HepG2 (cell line): ENCODE data around the gene SLC12A1.

Experiments
- DMAP1 ChIP-seq: IDR thresholded peaks from 2 replicates; pipeline ENCODE4 v1.6.1; 2016
- E2F5 ChIP-seq: sonication (generic); formaldehyde crosslinking; conservative IDR thresholded peaks from 2 replicates; pipeline ENCODE4 v1.4.0; 2020; ENCODE audit warnings: missing genetic modification reagents
- EP300 ChIP-seq, 3 experiments: sonication (generic) in 1 of 3; formaldehyde crosslinking in 1 of 3; IDR thresholded peaks; 2 replicates each; pipeline versions ENCODE4 v1.5.1 to v1.6.1; 2011 to 2020; ENCODE audit warnings: low read depth in 2 of 3, low read length in 2 of 3, borderline replicate concordance in 1 of 3, improper control_type of control experiment in 1 of 3, mild to moderate bottlenecking in 1 of 3, missing genetic modification reagents in 1 of 3, moderate library complexity in 1 of 3
- EZH2 ChIP-seq: conservative IDR thresholded peaks from 2 replicates; pipeline ENCODE4 v1.6.1; 2012; ENCODE audit warnings: mild to moderate bottlenecking, low read depth, low read length, moderate library complexity
- HCFC1 ChIP-seq: fragments of 150-350 bp; IDR thresholded peaks from 2 replicates; pipeline ENCODE4 v1.6.1; 2014; ENCODE audit warnings: low read depth, low read length
- KLF15 ChIP-seq: sonication (generic); formaldehyde crosslinking; IDR thresholded peaks from 2 replicates; pipeline ENCODE4 v1.8.1; 2023; ENCODE audit warnings: borderline replicate concordance, mild to moderate bottlenecking, inconsistent platforms, missing genetic modification reagents, mixed read lengths
- REST ChIP-seq, 2 experiments: IDR thresholded peaks; 2 replicates each; pipeline ENCODE4 v1.6.1; 2011 to 2012; ENCODE audit warnings: low read length in 2 of 2, borderline replicate concordance in 1 of 2, low read depth in 1 of 2, mild to moderate bottlenecking in 1 of 2, moderate library complexity in 1 of 2
- ZNF232 ChIP-seq: sonication (generic); formaldehyde crosslinking; IDR thresholded peaks from 2 replicates; pipeline ENCODE4 v1.4.0; 2020; ENCODE audit warnings: missing genetic modification reagents, borderline replicate concordance
- ZNF274 ChIP-seq: sonication (generic); formaldehyde crosslinking; IDR thresholded peaks from 2 replicates; pipeline ENCODE4 v1.5.1; 2020; ENCODE audit warnings: mild to moderate bottlenecking, missing genetic modification reagents

GRCh38 chr15:48177383-48177765, 28.7 kb upstream of the SLC12A1 start:
- no peak for TF ChIP-seq EP300 (IDR thresholded peaks at IDR 0.05; ENCODE audit: low read depth in 2 of 2, low read length in 2 of 2)
- TF ChIP-seq EP300 (CRISPR knock-in tag; IDR thresholded peaks at IDR 0.05; ENCODE audit: borderline replicate concordance), result no peak
- no peak for TF ChIP-seq DMAP1 (CRISPR knock-in tag)
- no peak for TF ChIP-seq ZNF274 (CRISPR knock-in tag)
- TF ChIP-seq E2F5, result no peak
- TF ChIP-seq HCFC1, result no peak
- TF ChIP-seq ZNF232, result no peak
- no peak for TF ChIP-seq REST (IDR thresholded peaks at IDR 0.05; ENCODE audit: borderline replicate concordance in 1 of 2, low read depth in 1 of 2, low read length in 2 of 2)
- no peak for TF ChIP-seq EZH2
- TF ChIP-seq KLF15 (CRISPR knock-in tag), result no peak
